Hepatocyte (in vitro differentiated cells): Measurements from ENCODE around the gene SLC17A7.
A peak's percentile ranks its signal among the peaks of the same experiment; 100 is the strongest.

Experiments
- EZH2phosphoT487 ChIP-seq: fragments of 200-600 bp; sonication (generic); IDR thresholded peaks from one replicate; pipeline ENCODE4 v1.6.1; 2018; ENCODE audit warnings: antibody characterized with exemption, mild to moderate bottlenecking, low read depth, moderate library complexity; ENCODE audit not compliant: unreplicated experiment, severe bottlenecking
- TF ChIP-seq, protein P1 (sequence below): fragments of 200-600 bp; sonication (generic); IDR thresholded peaks from 2 replicates; pipeline ENCODE4 v1.5.1; 2016; ENCODE audit warnings: antibody characterized with exemption, mild to moderate bottlenecking; ENCODE audit not compliant: poor library complexity

DNA sequence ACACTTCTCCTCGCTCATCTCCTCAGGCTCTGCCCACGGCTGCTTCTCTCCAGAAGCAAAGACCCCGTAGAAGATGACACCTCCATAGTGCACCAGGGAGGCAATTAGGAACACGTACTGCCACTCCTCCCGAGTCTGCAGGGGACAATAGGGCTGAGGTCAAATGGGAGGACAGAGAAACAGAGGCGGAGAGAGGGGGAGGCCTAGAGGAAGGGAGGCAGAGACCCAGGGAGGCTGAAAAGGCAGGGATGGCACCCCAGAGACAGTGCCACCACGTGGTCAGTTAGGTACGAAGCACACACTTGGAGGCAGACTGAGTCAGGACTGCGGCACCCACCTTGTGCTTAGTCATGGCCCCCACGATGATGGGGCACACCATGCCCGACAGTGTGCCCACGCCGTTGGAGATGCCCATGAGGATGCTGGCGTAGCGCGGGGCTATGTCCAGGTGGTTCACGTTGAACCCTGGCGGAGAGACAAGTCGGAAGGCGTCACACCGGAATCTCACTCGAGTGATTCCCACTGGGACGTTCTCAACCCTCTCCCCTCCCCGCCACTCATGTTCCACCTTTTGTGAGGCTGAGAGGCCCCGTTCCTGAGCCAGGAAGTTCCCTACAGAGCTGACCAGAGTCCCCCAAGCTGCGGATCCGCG is 10.5 kb downstream of the SLC17A7 start:
- TF ChIP-seq, protein P1, sequence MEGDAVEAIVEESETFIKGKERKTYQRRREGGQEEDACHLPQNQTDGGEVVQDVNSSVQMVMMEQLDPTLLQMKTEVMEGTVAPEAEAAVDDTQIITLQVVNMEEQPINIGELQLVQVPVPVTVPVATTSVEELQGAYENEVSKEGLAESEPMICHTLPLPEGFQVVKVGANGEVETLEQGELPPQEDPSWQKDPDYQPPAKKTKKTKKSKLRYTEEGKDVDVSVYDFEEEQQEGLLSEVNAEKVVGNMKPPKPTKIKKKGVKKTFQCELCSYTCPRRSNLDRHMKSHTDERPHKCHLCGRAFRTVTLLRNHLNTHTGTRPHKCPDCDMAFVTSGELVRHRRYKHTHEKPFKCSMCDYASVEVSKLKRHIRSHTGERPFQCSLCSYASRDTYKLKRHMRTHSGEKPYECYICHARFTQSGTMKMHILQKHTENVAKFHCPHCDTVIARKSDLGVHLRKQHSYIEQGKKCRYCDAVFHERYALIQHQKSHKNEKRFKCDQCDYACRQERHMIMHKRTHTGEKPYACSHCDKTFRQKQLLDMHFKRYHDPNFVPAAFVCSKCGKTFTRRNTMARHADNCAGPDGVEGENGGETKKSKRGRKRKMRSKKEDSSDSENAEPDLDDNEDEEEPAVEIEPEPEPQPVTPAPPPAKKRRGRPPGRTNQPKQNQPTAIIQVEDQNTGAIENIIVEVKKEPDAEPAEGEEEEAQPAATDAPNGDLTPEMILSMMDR: peak; percentile 3
- no peak for TF ChIP-seq EZH2phosphoT487
